ENCODE data around the gene UBALD1.

DNA sequence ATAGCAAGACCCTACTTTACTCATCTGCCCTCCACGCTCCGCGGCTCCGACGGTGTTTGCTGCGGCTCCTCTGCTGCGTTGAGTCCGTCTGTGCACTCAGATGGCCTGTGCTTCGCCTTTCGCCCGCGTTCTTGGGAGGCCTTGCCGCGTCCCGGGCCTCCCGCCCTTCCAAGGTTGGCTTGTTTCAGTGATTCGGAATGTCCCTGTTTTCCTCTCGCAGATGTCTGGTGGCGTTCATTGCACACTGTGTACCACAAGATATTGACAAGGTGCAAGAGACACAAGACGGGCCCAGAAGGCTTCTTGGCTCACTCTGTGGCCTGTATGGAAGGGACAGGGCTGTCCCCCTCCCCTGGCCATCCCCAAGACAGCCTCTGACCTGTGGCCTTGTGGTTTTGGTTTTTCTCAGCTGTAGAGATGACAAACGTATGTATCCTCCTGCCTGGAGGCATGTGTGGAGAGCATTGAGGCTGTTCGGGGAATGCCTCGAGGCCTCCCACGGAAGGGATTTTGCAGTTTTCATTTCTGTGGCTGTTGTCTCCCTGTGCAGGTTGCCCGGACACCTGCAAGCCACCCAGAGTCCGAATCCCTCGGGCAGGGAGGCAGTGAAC, 25.3 kb upstream of the UBALD1 start:
- TF ChIP-seq, protein P1, sequence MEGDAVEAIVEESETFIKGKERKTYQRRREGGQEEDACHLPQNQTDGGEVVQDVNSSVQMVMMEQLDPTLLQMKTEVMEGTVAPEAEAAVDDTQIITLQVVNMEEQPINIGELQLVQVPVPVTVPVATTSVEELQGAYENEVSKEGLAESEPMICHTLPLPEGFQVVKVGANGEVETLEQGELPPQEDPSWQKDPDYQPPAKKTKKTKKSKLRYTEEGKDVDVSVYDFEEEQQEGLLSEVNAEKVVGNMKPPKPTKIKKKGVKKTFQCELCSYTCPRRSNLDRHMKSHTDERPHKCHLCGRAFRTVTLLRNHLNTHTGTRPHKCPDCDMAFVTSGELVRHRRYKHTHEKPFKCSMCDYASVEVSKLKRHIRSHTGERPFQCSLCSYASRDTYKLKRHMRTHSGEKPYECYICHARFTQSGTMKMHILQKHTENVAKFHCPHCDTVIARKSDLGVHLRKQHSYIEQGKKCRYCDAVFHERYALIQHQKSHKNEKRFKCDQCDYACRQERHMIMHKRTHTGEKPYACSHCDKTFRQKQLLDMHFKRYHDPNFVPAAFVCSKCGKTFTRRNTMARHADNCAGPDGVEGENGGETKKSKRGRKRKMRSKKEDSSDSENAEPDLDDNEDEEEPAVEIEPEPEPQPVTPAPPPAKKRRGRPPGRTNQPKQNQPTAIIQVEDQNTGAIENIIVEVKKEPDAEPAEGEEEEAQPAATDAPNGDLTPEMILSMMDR (IDR thresholded peaks at IDR 0.05) = no peak
- peak in 1 of 2 donors; percentile 25 for TF ChIP-seq POLR2A (IDR thresholded peaks at IDR 0.05)
